ENCODE results near the gene MRS2.

MRS2 gene

DNA sequence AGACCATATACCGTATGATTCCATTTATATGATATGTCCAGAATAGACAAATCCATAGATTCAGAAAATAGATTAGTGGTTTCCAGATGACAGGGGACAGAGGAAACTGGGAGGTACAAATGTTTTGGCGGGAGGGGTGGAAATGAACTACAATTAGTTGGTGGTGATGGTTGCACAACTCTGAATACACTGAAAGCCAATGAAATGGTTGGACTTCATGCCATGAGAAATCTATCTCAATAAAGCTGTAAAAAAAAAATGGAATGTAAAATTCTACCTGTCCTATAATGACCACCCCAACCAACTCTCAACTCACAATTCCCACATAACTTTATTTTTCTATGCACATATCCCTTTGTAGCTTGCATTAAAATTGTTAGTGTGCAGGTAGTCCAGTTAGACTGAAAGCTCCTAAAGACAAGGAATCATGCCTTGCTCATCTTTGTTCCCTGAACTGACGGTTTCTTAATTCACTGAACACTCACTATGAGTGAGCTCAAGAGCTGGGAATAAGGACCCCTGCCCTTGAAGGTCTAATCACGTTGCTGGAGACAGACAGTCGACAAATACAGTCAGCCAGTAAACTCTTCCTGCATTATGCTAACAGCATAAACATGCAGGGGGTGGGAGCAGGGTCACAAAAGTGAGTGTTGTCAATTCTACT lies 46.3 kb upstream of the MRS2 start:
- TF ChIP-seq ARNTL (CRISPR knock-in tag; IDR thresholded peaks at IDR 0.05; ENCODE audit: borderline replicate concordance, low read depth) (no peak), BACH2 (CRISPR knock-in tag; IDR thresholded peaks at IDR 0.05; ENCODE audit: borderline replicate concordance) (no peak), GLIS3 (CRISPR knock-in tag; IDR thresholded peaks at IDR 0.05) (no peak), ZNF565 (CRISPR knock-in tag; conservative IDR thresholded peaks at IDR 0.05; ENCODE audit: low read depth) (no peak), ZFP30 (CRISPR knock-in tag; IDR thresholded peaks at IDR 0.05) (no peak), ISL1 (CRISPR knock-in tag; IDR thresholded peaks at IDR 0.05) (no peak), ESRRG (CRISPR knock-in tag; IDR thresholded peaks at IDR 0.05) (no peak)
- TF ChIP-seq, protein P1, sequence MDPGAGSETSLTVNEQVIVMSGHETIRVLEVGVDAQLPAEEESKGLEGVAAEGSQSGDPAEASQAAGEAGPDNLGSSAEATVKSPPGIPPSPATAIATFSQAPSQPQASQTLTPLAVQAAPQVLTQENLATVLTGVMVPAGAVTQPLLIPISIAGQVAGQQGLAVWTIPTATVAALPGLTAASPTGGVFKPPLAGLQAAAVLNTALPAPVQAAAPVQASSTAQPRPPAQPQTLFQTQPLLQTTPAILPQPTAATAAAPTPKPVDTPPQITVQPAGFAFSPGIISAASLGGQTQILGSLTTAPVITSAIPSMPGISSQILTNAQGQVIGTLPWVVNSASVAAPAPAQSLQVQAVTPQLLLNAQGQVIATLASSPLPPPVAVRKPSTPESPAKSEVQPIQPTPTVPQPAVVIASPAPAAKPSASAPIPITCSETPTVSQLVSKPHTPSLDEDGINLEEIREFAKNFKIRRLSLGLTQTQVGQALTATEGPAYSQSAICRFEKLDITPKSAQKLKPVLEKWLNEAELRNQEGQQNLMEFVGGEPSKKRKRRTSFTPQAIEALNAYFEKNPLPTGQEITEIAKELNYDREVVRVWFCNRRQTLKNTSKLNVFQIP (CRISPR knock-in tag; IDR thresholded peaks at IDR 0.05; ENCODE audit: borderline replicate concordance, low read depth) = no peak
- TF ChIP-seq, protein P2, sequence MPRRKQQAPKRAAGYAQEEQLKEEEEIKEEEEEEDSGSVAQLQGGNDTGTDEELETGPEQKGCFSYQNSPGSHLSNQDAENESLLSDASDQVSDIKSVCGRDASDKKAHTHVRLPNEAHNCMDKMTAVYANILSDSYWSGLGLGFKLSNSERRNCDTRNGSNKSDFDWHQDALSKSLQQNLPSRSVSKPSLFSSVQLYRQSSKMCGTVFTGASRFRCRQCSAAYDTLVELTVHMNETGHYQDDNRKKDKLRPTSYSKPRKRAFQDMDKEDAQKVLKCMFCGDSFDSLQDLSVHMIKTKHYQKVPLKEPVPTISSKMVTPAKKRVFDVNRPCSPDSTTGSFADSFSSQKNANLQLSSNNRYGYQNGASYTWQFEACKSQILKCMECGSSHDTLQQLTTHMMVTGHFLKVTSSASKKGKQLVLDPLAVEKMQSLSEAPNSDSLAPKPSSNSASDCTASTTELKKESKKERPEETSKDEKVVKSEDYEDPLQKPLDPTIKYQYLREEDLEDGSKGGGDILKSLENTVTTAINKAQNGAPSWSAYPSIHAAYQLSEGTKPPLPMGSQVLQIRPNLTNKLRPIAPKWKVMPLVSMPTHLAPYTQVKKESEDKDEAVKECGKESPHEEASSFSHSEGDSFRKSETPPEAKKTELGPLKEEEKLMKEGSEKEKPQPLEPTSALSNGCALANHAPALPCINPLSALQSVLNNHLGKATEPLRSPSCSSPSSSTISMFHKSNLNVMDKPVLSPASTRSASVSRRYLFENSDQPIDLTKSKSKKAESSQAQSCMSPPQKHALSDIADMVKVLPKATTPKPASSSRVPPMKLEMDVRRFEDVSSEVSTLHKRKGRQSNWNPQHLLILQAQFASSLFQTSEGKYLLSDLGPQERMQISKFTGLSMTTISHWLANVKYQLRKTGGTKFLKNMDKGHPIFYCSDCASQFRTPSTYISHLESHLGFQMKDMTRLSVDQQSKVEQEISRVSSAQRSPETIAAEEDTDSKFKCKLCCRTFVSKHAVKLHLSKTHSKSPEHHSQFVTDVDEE (CRISPR knock-in tag; IDR thresholded peaks at IDR 0.05) = no peak
- ATAC-seq = no peak

GRCh38 chr6:24357336-24358218 lies 45.2 kb upstream of the MRS2 start, which contains the start of gene DCDC2:
DCDC2 (minus strand) TSS chr6:24358059; CDS start chr6:24357750, 309 bp downstream.
- no peak for ATAC-seq

GRCh38 chr6:24358219-24358821 lies 44.4 kb upstream of the MRS2 start:
- ATAC-seq = no peak
- TF ChIP-seq, protein P2 (CRISPR knock-in tag; IDR thresholded peaks at IDR 0.05) = no peak
- TF ChIP-seq ZFP30 (CRISPR knock-in tag; IDR thresholded peaks at IDR 0.05) (no peak), PPARA (CRISPR knock-in tag; IDR thresholded peaks at IDR 0.05; ENCODE audit: borderline replicate concordance) (no peak), ZC3H10 (CRISPR knock-in tag; IDR thresholded peaks at IDR 0.05) (no peak), ARNTL (CRISPR knock-in tag; IDR thresholded peaks at IDR 0.05; ENCODE audit: borderline replicate concordance, low read depth) (no peak), ZNF565 (CRISPR knock-in tag; conservative IDR thresholded peaks at IDR 0.05; ENCODE audit: low read depth) (no peak), PATZ1 (CRISPR knock-in tag; IDR thresholded peaks at IDR 0.05; ENCODE audit: borderline replicate concordance) (no peak), ZNF70 (CRISPR knock-in tag; IDR thresholded peaks at IDR 0.05) (no peak), TCF4 (CRISPR knock-in tag; IDR thresholded peaks at IDR 0.05; ENCODE audit: borderline replicate concordance) (no peak)
- TF ChIP-seq, protein P1 (CRISPR knock-in tag; IDR thresholded peaks at IDR 0.05; ENCODE audit: borderline replicate concordance, low read depth) = no peak
- TF ChIP-seq, protein P3, sequence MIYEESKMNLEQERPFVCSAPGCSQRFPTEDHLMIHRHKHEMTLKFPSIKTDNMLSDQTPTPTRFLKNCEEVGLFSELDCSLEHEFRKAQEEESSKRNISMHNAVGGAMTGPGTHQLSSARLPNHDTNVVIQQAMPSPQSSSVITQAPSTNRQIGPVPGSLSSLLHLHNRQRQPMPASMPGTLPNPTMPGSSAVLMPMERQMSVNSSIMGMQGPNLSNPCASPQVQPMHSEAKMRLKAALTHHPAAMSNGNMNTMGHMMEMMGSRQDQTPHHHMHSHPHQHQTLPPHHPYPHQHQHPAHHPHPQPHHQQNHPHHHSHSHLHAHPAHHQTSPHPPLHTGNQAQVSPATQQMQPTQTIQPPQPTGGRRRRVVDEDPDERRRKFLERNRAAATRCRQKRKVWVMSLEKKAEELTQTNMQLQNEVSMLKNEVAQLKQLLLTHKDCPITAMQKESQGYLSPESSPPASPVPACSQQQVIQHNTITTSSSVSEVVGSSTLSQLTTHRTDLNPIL (CRISPR knock-in tag; IDR thresholded peaks at IDR 0.05; ENCODE audit: low read depth) = no peak

More at GRCh38 chr6:24357336-24358218, 45.2 kb upstream of the MRS2 start, which contains the start of gene DCDC2:
- TF ChIP-seq SNAI2 (CRISPR knock-in tag; IDR thresholded peaks at IDR 0.05) (no peak), PPARA (CRISPR knock-in tag; IDR thresholded peaks at IDR 0.05; ENCODE audit: borderline replicate concordance) (no peak), TCF4 (CRISPR knock-in tag; IDR thresholded peaks at IDR 0.05; ENCODE audit: borderline replicate concordance) (no peak), CSDC2 (CRISPR knock-in tag; IDR thresholded peaks at IDR 0.05) (no peak), ZC3H10 (CRISPR knock-in tag; IDR thresholded peaks at IDR 0.05) (no peak), BACH2 (CRISPR knock-in tag; IDR thresholded peaks at IDR 0.05; ENCODE audit: borderline replicate concordance) (no peak), ZNF8 (CRISPR knock-in tag; IDR thresholded peaks at IDR 0.05) (no peak), ZFP3 (CRISPR knock-in tag; IDR thresholded peaks at IDR 0.05) (no peak), ISL1 (CRISPR knock-in tag; IDR thresholded peaks at IDR 0.05) (no peak), OSR1 (CRISPR knock-in tag; IDR thresholded peaks at IDR 0.05) (no peak), GLIS3 (CRISPR knock-in tag; IDR thresholded peaks at IDR 0.05) (no peak), ZNF565 (CRISPR knock-in tag; conservative IDR thresholded peaks at IDR 0.05; ENCODE audit: low read depth) (no peak), TOX (CRISPR knock-in tag; IDR thresholded peaks at IDR 0.05; ENCODE audit: borderline replicate concordance) (no peak)
- TF ChIP-seq, protein P3 (CRISPR knock-in tag; IDR thresholded peaks at IDR 0.05; ENCODE audit: low read depth) = no peak

Measured in SK-N-SH treated with all-trans-retinoic acid at 6 μM for 48 hours (cell line).